Neural cell (in vitro differentiated cells): ENCODE data around the gene ROR2. TPM values are rescaled to one million over a fixed set of nuclear protein-coding genes. Genes with fewer than 3 reads are reported as not detected.

Experiments
- H2AFZ ChIP-seq: fragments of 200-600, 300-800 bp; sonication (generic), shearing (Covaris generic); 2 replicates; pipeline ENCODE4 v1.6.0; 2014; ENCODE audit warnings: low read depth, mild to moderate bottlenecking, antibody characterized with exemption, low read length, moderate library complexity
- H3F3A ChIP-seq: fragments of 200-600 bp; shearing (Covaris generic); 2 replicates; pipeline ENCODE4 v1.6.1; 2016; ENCODE audit warnings: mild to moderate bottlenecking, moderate library complexity, mixed read lengths, antibody characterized with exemption, low read length; ENCODE audit not compliant: insufficient read depth, poor library complexity, severe bottlenecking
- H3K27ac ChIP-seq: fragments of 200-600, 300-800 bp; sonication (generic), shearing (Covaris generic); 2 replicates; pipeline ENCODE4 v1.5.1; 2014; ENCODE audit warnings: mild to moderate bottlenecking, low read length, moderate library complexity
- H3K27me3 ChIP-seq: fragments of 300-800, 200-600 bp; sonication (generic), shearing (Covaris generic); 2 replicates; pipeline ENCODE4 v1.6.0; 2014; ENCODE audit warnings: mild to moderate bottlenecking, low read depth, low read length, moderate library complexity; ENCODE audit not compliant: insufficient read depth
- H3K36me3 ChIP-seq: fragments of 300-800, 200-600 bp; sonication (generic), shearing (Covaris generic); 2 replicates; pipeline ENCODE4 v1.5.1; 2014; ENCODE audit warnings: mild to moderate bottlenecking, antibody characterized with exemption, low read length, moderate library complexity; ENCODE audit not compliant: insufficient read depth
- H3K4me2 ChIP-seq: fragments of 300-800, 200-600 bp; sonication (generic), shearing (Covaris generic); 2 replicates; pipeline ENCODE4 v1.6.0; 2014; ENCODE audit warnings: mild to moderate bottlenecking, low read length
- H3K4me3 ChIP-seq: fragments of 300-800, 200-600 bp; sonication (generic), shearing (Covaris generic); 2 replicates; pipeline ENCODE4 v1.5.1; 2014; ENCODE audit warnings: mild to moderate bottlenecking, low read length, moderate library complexity
- H3K79me2 ChIP-seq: fragments of 200-600 bp; shearing (Covaris generic); replicated peaks from 2 replicates; pipeline ENCODE4 v1.6.0; 2014; ENCODE audit warnings: mild to moderate bottlenecking, low read length, moderate library complexity; ENCODE audit not compliant: insufficient read depth
- H3K9ac ChIP-seq: fragments of 300-800, 200-600 bp; sonication (generic), shearing (Covaris generic); 2 replicates; pipeline ENCODE4 v1.6.1; 2016; ENCODE audit warnings: mild to moderate bottlenecking, low read length, mixed read lengths
- H3K9me2 ChIP-seq: fragments of 200-600 bp; shearing (Covaris generic); 2 replicates; pipeline ENCODE4 v1.6.1; 2016; ENCODE audit warnings: mild to moderate bottlenecking, low read length, mixed read lengths; ENCODE audit not compliant: insufficient read depth
- H3K9me3 ChIP-seq: fragments of 200-600, 300-800 bp; sonication (generic), shearing (Covaris generic); 2 replicates; pipeline ENCODE4 v1.6.1; 2016; ENCODE audit warnings: mild to moderate bottlenecking, mixed run types, low read length, moderate library complexity, mixed read lengths
- H4K20me1 ChIP-seq: fragments of 200-600 bp; shearing (Covaris generic); 2 replicates; pipeline ENCODE4 v1.6.1; 2016; ENCODE audit warnings: mild to moderate bottlenecking, mixed run types; ENCODE audit not compliant: insufficient read depth
- EZH2 ChIP-seq: fragments of 200-600, 300-800 bp; shearing (Covaris generic), sonication (generic); IDR thresholded peaks from 2 replicates; pipeline ENCODE4 v1.6.1; 2014; ENCODE audit warnings: antibody characterized with exemption, low read length, borderline replicate concordance, mild to moderate bottlenecking; ENCODE audit not compliant: insufficient read depth, poor library complexity, severe bottlenecking
- MXI1 ChIP-seq: fragments of 450-650 bp; conservative IDR thresholded peaks from 2 replicates; pipeline ENCODE4 v1.6.1; 2014; ENCODE audit warnings: antibody characterized with exemption, mild to moderate bottlenecking; ENCODE audit not compliant: poor library complexity, severe bottlenecking
- POLR2AphosphoS5 ChIP-seq: IDR thresholded peaks from 2 replicates; pipeline ENCODE4 v1.6.1; 2012
- RAD21 ChIP-seq: fragments of 450-650 bp; conservative IDR thresholded peaks from 2 replicates; pipeline ENCODE4 v1.6.1; 2014; ENCODE audit warnings: antibody characterized with exemption, mild to moderate bottlenecking, moderate library complexity
- SMC3 ChIP-seq: fragments of 450-650 bp; conservative IDR thresholded peaks from 2 replicates; pipeline ENCODE4 v1.6.1; 2014; ENCODE audit warnings: antibody characterized with exemption, mild to moderate bottlenecking, moderate library complexity; ENCODE audit not compliant: poor library complexity
- TAF1 ChIP-seq: IDR thresholded peaks from 2 replicates; pipeline ENCODE4 v1.6.1; 2012; ENCODE audit warnings: low read depth
- polyA plus RNA-seq: library from polyadenylated mRNA; depleted of rRNA; stranded (reverse); fragments of >200 nt; gene quantifications from 2 replicates; pipeline ENCODE4 v1.2.3, GENCODE V29; 2014
- TF ChIP-seq, protein P1 (sequence below): IDR thresholded peaks from 2 replicates; pipeline ENCODE4 v1.6.1; 2012; ENCODE audit warnings: borderline replicate concordance
- TF ChIP-seq, protein P2 (sequence below): fragments of 450-650 bp; IDR thresholded peaks from 2 replicates; pipeline ENCODE4 v1.5.1; 2014; ENCODE audit warnings: antibody characterized with exemption, mild to moderate bottlenecking, moderate library complexity; ENCODE audit not compliant: poor library complexity, severe bottlenecking

The ROR2 gene
- polyA plus RNA-seq, 1 donor from 2014 or later: 0.33 TPM

DNA sequence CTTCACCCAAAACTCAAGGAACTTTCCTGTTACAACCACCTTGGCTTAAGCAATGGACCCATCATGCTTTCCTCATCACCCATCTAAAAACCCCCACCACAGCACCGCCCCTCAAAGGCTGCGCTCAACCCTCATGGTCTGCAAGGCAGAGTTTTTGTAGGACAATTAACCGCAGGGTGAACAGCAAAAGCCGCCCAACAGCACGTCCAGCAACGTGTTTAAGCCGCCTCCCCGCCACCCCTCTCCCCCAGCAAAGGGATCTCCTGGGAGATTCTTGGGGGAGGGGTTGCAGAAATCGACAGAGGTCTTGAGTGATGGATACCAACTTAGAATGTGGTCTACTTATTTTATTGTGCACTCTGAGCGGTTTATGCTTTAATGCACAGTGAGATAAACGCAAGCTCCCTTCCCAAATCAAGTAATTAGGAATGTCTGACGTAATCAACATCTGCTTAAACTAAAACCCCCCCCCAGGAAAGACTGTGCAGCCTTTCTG, 1.9 kb downstream of the ROR2 start:
- Histone ChIP-seq H2AFZ (no peak overlapping the region), H3K27me3 (peaks cover 44% of the 10 kb centered on the region), H3K4me3 (peak overlapping the region; percentile 77), H3K27ac (no peak overlapping the region), H3K4me2 (peak overlapping the region; percentile 35), H3F3A (no peaks in the 10 kb centered on the region), H4K20me1 (no peaks in the 10 kb centered on the region), H3K79me2 (peaks cover 12% of the 10 kb centered on the region), H3K9me3 (no peaks in the 10 kb centered on the region), H3K9me2 (no peaks in the 10 kb centered on the region), H3K36me3 (no peaks in the 10 kb centered on the region), H3K9ac (peak overlapping the region; percentile 46)
- TF ChIP-seq POLR2AphosphoS5 (no peak), TAF1 (no peak)

DNA sequence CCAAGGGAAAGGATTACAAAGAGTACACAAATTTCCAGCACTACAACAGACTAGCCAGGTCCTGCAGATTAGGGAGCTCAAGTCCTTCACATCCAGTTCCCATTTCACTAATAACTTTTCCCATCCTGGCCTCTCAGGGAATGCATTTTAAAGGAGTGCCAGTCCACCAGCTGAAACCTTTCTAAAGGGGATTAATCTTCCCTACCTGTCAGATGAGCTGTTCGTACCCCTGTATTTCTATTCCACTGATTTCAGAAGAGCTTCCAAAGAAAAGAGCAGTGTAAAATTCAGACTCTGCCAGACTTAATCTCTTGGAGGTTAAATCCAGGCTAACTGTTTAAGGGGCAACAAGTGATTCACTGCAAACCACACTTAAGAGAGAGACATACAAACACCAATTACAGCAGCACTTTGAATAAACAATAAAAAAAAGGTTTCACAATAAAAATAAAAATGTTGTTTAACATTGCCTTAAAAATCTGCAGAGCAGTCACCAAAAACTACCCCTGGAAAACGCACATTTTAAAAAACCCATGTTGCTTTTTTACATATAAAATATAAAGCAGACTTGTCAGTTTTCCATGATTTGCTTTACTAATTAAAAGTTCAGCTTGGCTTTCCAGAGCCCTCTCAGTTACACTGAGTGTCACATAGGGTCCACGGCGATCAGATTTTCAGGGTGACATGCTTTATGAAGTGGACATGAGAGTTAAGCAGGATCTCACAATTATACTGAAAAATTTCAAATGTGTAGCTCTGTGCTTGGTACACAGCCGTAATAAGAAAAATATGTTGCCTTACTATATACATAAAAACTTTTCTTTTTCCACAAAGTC, 3.2 kb downstream of the ROR2 start:
- peaks cover 44% of the 10 kb centered on the region for H3K27me3 ChIP-seq
- no peak overlapping the region for H3K27ac ChIP-seq
- H3K9me3 ChIP-seq: no peaks in the 10 kb centered on the region
- no peak overlapping the region for H3K4me3 ChIP-seq
- H3K4me2 ChIP-seq: no peak overlapping the region
- H3K79me2 ChIP-seq: peaks cover 12% of the 10 kb centered on the region
- no peak for TF ChIP-seq TAF1
- no peak for TF ChIP-seq SMC3
- H3F3A ChIP-seq: no peaks in the 10 kb centered on the region
- H4K20me1 ChIP-seq: no peaks in the 10 kb centered on the region
- no peaks in the 10 kb centered on the region for H3K9me2 ChIP-seq
- no peak overlapping the region for H2AFZ ChIP-seq
- H3K36me3 ChIP-seq: no peaks in the 10 kb centered on the region
- no peak overlapping the region for H3K9ac ChIP-seq

DNA sequence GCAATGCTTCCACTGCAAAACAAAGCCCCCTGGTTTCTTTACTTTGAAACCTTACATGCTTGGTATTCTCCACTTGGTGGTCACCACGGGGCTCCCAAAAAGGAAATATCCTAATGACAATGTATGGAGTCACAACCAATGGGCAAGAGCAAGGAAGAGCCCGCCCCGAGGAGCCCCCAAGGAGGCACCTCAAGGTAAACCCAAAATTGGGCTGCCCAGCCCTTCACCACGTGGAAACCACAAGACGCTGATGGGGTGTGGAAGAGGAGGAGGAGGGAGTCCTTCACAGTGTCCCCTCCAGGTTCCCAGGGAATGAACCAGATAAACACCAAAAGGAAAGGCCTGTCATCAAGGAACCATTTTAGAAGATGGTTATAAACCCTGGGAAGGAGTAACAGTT, 3.8 kb downstream of the ROR2 start:
- Histone ChIP-seq H3K27me3 (peaks cover 38% of the 10 kb centered on the region), H3K79me2 (peaks cover 12% of the 10 kb centered on the region), H3F3A (no peaks in the 10 kb centered on the region), H3K36me3 (no peaks in the 10 kb centered on the region), H2AFZ (no peak overlapping the region), H3K27ac (no peak overlapping the region), H3K9ac (no peak overlapping the region), H3K4me3 (no peak overlapping the region), H3K9me3 (no peaks in the 10 kb centered on the region), H3K9me2 (no peaks in the 10 kb centered on the region), H4K20me1 (no peaks in the 10 kb centered on the region), H3K4me2 (no peak overlapping the region)
- no peak for TF ChIP-seq RAD21
- no peak for TF ChIP-seq EZH2

DNA sequence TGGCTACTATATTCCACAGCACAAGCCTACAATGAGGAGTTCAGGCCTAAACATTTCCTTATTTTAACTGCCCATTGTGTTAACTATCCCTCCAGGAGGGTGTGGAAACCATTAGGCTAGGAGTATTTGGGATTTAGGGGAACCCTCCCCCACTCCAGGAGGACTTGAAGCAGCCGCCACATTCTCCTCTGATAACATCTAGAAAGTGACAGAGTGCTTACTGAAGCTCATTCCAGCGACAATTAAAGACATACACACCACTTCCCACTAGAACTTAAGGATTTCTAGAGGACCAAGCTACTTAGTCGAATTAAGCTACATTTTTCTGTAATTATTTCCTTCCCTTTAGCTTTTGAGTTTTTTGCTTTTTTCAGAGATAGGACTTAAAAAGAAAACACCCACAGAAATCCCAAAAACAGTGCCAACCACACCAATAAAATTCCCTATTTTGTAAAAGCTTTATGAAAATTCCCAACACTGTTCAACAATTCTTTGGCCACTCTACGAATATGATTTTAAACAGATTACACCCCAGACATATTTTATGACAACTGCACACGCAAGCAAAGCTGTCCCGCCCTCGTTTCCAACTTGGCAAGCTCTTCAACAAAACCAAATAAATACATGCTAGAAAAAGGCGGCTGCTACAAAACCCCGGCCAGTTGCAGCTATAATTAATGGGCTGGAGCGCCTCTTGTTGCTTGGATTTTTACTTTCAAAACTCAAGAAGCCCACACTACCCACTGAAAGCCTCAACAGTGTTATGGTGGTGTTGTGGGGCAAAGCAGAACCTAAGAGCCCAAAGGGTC, 4.5 kb downstream of the ROR2 start:
- no peak overlapping the region for H3K4me2 ChIP-seq
- no peaks in the 10 kb centered on the region for H3F3A ChIP-seq
- H3K4me3 ChIP-seq: no peak overlapping the region
- no peaks in the 10 kb centered on the region for H4K20me1 ChIP-seq
- no peak overlapping the region for H2AFZ ChIP-seq
- H3K27ac ChIP-seq: no peak overlapping the region
- H3K9me2 ChIP-seq: no peaks in the 10 kb centered on the region
- peaks cover 31% of the 10 kb centered on the region for H3K27me3 ChIP-seq
- H3K36me3 ChIP-seq: no peaks in the 10 kb centered on the region
- no peaks in the 10 kb centered on the region for H3K9me3 ChIP-seq
- H3K79me2 ChIP-seq: peaks cover 12% of the 10 kb centered on the region
- H3K9ac ChIP-seq: no peak overlapping the region
- TF ChIP-seq POLR2AphosphoS5 (no peak), RAD21 (no peak), MXI1 (no peak), TAF1 (no peak)
- TF ChIP-seq, protein P1, sequence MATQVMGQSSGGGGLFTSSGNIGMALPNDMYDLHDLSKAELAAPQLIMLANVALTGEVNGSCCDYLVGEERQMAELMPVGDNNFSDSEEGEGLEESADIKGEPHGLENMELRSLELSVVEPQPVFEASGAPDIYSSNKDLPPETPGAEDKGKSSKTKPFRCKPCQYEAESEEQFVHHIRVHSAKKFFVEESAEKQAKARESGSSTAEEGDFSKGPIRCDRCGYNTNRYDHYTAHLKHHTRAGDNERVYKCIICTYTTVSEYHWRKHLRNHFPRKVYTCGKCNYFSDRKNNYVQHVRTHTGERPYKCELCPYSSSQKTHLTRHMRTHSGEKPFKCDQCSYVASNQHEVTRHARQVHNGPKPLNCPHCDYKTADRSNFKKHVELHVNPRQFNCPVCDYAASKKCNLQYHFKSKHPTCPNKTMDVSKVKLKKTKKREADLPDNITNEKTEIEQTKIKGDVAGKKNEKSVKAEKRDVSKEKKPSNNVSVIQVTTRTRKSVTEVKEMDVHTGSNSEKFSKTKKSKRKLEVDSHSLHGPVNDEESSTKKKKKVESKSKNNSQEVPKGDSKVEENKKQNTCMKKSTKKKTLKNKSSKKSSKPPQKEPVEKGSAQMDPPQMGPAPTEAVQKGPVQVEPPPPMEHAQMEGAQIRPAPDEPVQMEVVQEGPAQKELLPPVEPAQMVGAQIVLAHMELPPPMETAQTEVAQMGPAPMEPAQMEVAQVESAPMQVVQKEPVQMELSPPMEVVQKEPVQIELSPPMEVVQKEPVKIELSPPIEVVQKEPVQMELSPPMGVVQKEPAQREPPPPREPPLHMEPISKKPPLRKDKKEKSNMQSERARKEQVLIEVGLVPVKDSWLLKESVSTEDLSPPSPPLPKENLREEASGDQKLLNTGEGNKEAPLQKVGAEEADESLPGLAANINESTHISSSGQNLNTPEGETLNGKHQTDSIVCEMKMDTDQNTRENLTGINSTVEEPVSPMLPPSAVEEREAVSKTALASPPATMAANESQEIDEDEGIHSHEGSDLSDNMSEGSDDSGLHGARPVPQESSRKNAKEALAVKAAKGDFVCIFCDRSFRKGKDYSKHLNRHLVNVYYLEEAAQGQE: no peak
- TF ChIP-seq, protein P2, sequence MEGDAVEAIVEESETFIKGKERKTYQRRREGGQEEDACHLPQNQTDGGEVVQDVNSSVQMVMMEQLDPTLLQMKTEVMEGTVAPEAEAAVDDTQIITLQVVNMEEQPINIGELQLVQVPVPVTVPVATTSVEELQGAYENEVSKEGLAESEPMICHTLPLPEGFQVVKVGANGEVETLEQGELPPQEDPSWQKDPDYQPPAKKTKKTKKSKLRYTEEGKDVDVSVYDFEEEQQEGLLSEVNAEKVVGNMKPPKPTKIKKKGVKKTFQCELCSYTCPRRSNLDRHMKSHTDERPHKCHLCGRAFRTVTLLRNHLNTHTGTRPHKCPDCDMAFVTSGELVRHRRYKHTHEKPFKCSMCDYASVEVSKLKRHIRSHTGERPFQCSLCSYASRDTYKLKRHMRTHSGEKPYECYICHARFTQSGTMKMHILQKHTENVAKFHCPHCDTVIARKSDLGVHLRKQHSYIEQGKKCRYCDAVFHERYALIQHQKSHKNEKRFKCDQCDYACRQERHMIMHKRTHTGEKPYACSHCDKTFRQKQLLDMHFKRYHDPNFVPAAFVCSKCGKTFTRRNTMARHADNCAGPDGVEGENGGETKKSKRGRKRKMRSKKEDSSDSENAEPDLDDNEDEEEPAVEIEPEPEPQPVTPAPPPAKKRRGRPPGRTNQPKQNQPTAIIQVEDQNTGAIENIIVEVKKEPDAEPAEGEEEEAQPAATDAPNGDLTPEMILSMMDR: no peak
